Skin of body (tissue), 2 donors: Measurements from ENCODE around the gene SMC3. TPM values are rescaled to one million over a fixed set of nuclear protein-coding genes. Genes with fewer than 3 reads are reported as not detected.
"Not testable (repeated sequence)": the region's sequence is repeated elsewhere in the genome, so short reads cannot be mapped to it uniquely, and the experiment has no call there.

Experiments used
- DNase-seq: peaks from one replicate; lab custom pipeline; 2025; lab: John Stamatoyannopoulos, UW
- total RNA-seq: library from RNA; depleted of rRNA; stranded (reverse); fragments of >200 nt; gene quantifications from one replicate; pipeline ENCODE4 v1.2.3, GENCODE V29; 2014

SMC3 gene
- total RNA-seq, 1 donor from 2014 or later: 40.0 TPM

GRCh38 chr10:110576220-110576619, 8.7 kb downstream of the SMC3 start:
- DNase-seq: no peak

- DNase-seq: no peak
These were observed 9.6 kb downstream of the SMC3 start for GRCh38 chr10:110577056-110577455.

DNA sequence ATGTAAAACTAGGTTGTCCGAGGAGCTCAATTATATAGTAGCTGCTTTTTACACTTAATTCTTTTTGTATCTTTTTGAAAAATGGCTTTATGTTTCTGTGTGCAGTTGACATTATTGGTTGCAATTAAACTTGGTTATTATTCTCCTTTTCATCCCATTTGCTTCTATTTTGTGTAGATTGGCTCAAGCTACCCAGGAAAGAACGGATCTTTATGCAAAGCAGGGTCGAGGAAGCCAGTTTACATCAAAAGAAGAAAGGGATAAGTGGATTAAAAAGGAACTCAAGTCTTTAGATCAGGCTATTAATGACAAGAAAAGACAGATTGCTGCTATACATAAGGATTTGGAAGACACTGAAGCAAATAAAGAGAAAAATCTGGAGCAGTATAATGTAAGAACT, 16.5 kb downstream of the SMC3 start:
- DNase-seq: no peak

GRCh38 chr10:110591760-110592159, 24.3 kb downstream of the SMC3 start:
- DNase-seq: no peak

DNA sequence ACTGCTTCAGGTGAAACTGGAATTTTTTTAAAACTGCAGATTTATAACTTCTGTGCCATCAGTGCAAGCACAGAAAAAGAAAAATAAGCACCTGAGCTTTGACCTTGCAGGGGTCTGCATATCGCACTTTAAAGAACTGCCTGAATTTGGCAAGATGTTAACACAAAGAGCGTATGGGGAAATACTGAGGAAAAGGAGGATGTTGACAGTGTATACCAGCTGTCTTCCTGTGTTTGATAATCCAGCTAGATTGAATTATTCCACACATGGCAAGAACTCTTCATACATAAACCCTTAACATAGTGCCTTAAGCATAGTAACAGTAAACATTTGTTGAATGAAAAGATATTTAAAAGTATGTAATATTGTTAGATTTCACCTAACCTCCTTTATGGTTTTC, 30.0 kb downstream of the SMC3 start:
- no peak for DNase-seq

- DNase-seq: peak; percentile 14
These were observed 33.1 kb downstream of the SMC3 start for GRCh38 chr10:110600487-110601101.

DNA sequence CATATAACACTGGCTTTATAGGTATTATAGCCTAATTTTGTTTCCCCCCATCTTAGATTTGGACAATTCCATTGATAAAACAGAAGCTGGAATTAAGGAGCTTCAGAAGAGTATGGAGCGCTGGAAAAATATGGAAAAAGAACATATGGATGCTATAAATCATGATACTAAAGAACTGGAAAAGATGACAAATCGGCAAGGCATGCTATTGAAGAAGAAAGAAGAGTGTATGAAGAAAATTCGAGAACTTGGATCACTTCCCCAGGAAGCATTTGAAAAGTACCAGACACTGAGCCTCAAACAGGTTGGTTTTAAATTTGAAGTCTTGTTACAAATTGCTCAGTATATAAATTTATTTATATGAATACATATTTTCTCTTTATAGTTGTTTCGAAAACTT, 34.1 kb downstream of the SMC3 start:
- no peak for DNase-seq

GRCh38 chr10:110608087-110608486, 40.6 kb downstream of the SMC3 start:
- DNase-seq: no peak

DNA sequence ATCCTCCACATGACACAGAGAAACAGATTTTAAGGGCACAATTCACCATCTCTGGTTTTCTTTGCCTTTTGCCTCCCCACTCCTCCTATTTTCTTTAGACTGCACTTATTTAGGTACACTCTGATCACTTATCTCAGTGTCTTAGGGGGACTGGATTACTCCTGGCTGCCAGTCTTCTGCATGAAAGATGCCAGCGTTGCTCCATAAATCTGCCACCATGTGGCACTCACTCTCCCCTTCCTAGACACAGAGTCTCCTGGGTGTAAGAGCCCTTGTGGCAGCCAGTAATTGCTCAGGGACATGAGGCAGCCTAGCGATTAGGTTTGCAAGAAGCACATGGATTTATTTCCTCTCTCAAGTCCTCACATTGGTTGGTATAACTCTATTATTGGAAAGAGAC, 42.1 kb downstream of the SMC3 start:
- no peak for DNase-seq

GRCh38 chr10:110610308-110610774, 42.8 kb downstream of the SMC3 start:
- no peak for DNase-seq

GRCh38 chr10:110610781-110611180, 43.3 kb downstream of the SMC3 start:
- DNase-seq: not testable (repeated sequence)

- no peak for DNase-seq
These were observed 44.6 kb downstream of the SMC3 start for GRCh38 chr10:110612087-110612486.

DNA sequence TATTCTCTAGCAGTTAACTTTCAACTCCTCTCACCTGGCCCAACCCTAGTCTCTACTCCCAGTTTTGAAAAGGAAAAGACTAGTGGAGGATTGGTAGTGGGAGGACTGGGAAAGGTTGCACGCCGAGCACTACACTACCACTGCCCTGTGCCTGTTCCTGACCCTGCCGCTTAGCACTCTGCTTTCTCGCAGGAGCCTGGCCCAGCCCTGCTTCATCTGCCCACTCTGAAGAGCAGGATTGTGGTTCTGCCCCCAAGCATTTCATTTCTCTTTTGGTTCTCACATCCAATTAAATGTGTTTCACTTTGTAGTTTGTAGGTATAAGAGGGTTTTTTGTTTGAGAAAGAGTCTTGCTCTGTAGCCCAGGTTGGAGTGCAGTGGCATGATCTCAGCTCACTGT, 45.1 kb downstream of the SMC3 start:
- DNase-seq: no peak

- no peak for DNase-seq
These were observed 46.0 kb downstream of the SMC3 start for GRCh38 chr10:110613341-110613995.

DNA sequence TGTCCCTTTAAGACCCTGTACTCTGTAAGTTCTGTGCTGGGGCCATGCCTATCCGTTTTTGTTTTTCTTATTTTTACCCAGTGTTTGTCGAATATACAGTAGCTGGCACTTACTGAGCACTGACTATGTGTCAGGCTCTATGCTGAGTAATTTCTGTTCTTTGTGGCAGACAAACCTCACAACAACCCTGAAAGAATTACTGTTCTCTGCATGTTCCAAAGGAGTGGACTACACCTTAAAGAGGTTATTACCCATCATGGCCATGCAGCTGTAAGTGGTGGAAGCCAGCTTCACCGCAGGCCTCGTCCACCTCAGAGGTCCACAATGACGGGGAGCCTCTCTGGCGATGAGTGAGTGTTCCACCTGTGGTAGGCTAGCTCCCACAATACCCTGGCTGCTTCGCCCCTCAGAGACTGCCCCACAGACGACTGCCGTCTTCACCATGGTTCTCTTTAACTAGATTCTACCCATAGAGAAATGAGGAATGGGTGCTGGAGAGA, 46.6 kb downstream of the SMC3 start:
- DNase-seq: no peak

DNA sequence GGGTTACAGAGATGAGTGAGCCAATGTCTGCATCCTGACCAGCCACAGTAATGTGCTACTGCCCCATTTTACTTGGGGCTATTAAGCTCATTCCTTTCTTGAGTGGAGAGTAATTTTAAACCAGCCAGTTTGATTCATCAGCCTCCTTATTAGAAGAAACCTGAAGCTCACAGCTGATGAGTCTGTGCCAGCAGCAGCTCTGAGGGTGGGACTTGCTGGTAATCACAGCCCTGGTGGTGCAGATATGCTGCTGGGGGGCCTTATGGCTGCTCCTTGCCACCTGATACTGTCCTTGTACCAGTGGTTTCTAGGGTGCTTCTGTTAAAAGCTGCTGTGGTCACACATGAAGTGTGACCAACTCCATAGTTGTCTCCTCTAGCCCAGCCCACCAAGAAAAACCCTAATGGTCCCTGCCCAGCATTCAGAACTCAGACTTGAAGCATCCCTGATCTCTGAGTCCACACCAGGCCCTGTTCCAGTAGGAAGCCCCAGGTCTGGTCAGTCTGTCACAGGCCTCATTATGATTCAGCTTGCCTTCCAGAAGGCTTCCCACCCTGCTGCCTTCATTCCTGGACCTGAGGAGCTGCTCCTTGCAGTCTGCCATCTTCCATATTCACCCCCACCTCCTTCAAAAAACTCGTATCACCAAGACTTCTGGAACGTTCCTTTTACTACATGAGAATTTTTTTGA, 47.7 kb downstream of the SMC3 start:
- DNase-seq: no peak

DNA sequence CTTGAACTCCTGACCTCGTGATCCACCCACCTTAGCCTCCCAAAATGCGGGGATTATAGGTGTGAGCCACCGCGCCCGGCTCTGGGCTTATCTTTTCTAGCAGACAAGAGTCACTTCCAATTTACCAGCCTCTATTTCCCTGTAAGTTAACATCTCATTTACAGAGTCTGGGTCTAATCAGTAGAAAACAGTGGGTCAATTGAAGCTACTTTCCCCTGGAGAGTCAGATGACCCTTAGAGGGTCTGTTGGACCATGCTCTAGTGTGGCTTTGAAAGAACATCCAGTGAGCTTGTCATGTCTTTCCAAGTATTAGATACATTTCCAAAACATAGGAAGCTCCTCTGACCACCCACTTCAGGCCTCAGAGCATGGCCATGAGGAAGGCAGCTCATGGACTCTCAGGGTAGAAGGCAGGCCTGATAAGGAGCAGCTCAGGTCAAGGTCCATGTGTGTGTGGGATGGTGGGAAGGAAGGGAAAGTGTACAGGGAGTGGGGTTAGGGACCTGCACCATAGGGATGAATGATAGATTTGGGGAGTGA, 49.1 kb downstream of the SMC3 start:
- DNase-seq: no peak

GRCh38 chr10:110617425-110618229, 50.1 kb downstream of the SMC3 start:
- no peak for DNase-seq

DNA sequence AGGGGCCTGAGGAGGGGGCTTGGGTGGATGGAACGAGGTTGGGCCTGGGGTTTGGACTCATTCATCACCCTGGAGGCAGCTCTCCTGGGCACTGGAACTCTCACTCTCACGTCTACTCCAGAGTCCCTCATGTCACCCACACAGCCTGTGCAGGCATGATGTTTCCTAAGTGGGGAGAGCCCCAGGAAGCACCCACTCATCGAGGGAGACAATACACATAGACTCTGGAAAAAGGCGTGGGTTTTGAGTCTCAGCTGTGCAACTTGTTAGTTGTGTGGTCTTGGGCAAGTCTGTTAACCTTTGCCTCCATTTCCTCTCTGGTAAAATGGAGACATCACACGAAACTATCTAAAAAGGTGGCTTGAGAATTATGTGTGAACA, 50.7 kb downstream of the SMC3 start:
- no peak for DNase-seq

- DNase-seq: no peak
These were observed 52.3 kb downstream of the SMC3 start for GRCh38 chr10:110619514-110620397.

DNA sequence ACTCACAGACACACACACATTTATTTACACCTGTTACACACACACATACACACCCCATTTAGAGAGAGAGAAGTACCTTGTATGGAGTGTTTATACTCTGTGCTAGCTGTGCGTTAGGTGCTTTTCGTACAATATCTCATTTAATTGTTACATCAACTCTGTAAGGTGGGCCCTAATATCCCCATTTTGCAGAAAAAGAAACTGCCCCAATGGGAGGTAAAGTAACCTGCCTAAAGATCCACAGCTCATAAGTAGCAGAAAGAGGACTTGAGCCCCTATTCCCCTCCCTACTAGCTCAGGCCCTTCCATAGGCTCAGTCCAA, 52.9 kb downstream of the SMC3 start:
- no peak for DNase-seq
